B cell (primary cell): ENCODE data around the gene HS2ST1. TPM values are rescaled to one million over a fixed set of nuclear protein-coding genes. Genes with fewer than 3 reads are reported as not detected.

Experiments used
- ATAC-seq: fragments of 200-7000 bp; cut with Tn5 transposase; one replicate; pipeline ENCODE4 v1.10.0; 2021; ENCODE audit warnings: low read depth, mild to moderate bottlenecking, moderate number of reproducible peaks, moderate library complexity
- CTCF ChIA-PET: fragments of 350-600 bp; sonication (Branson Sonifier 250); formaldehyde crosslinking; loops from one replicate; lab custom pipeline; 2021; ENCODE audit warnings: antibody characterized with exemption, inconsistent platforms; lab: Charles Lee
- POLR2A ChIA-PET: fragments of 350-600 bp; sonication (Branson Sonifier 250); formaldehyde crosslinking; loops from one replicate; lab custom pipeline; 2021; ENCODE audit warnings: antibody characterized with exemption; lab: Charles Lee
- DNase-seq: peaks from one replicate; pipeline ENCODE4 v3.0.0; 2013
- H2AFZ ChIP-seq: 2 replicates; pipeline ENCODE4 v1.6.1; 2012; ENCODE audit warnings: mild to moderate bottlenecking, low read depth, low read length; ENCODE audit not compliant: insufficient read depth, poor library complexity, severe bottlenecking
- H3K27ac ChIP-seq, 2 donors: 1 replicate in 1 of 2; 2 replicates in 1 of 2; pipeline ENCODE4 v1.5.1; 2012 to 2013; ENCODE audit warnings: low read length in 2 of 2, mild to moderate bottlenecking in 2 of 2, moderate library complexity in 1 of 2
- H3K27me3 ChIP-seq, 4 experiments: fragments of 200-600 bp in 1 of 4; sonication (generic) in 1 of 4; replicated peaks in 1 of 4; 1 replicate in 2 of 4; 2 replicates in 2 of 4; pipeline versions ENCODE4 v1.6.1 to v1.7.0; 2013 to 2016; ENCODE audit warnings: low read length in 3 of 4, mild to moderate bottlenecking in 2 of 4, mixed read lengths in 1 of 4, moderate library complexity in 1 of 4; ENCODE audit not compliant: insufficient read depth in 4 of 4, control insufficient read depth in 3 of 4; ENCODE audit errors: control extremely low read depth in 1 of 4
- H3K36me3 ChIP-seq, 2 experiments: replicated peaks in 1 of 2; 1 replicate in 1 of 2; 2 replicates in 1 of 2; pipeline versions ENCODE4 v1.6.1 to v1.7.1; 2013; ENCODE audit warnings: low read length in 1 of 2; ENCODE audit not compliant: insufficient read depth in 2 of 2, control insufficient read depth in 1 of 2; ENCODE audit errors: control extremely low read depth in 1 of 2, extremely low read depth in 1 of 2
- H3K4me1 ChIP-seq, 2 donors: fragments of 200-600 bp in 1 of 2; sonication (generic) in 1 of 2; 1 replicate in 1 of 2; 2 replicates in 1 of 2; pipeline versions ENCODE4 v1.5.1 to v1.6.1; 2013 to 2017; ENCODE audit warnings: low read length in 2 of 2; ENCODE audit not compliant: control insufficient read depth in 2 of 2, insufficient read depth in 2 of 2
- H3K4me2 ChIP-seq: replicated peaks from 2 replicates; pipeline ENCODE3; 2012; ENCODE audit warnings: mild to moderate bottlenecking, low read depth, low read length; ENCODE audit not compliant: poor library complexity, severe bottlenecking
- H3K4me3 ChIP-seq, 5 experiments: fragments of 200-600 bp in 1 of 5; sonication (generic) in 1 of 5; 1 replicate in 3 of 5; 2 replicates in 2 of 5; pipeline versions ENCODE4 v1.5.1 to v1.7.0; 2011 to 2016; ENCODE audit warnings: low read length in 4 of 5, mild to moderate bottlenecking in 4 of 5, low read depth in 2 of 5, control low read depth in 1 of 5, moderate library complexity in 1 of 5; ENCODE audit not compliant: insufficient read depth in 1 of 5; ENCODE audit errors: control extremely low read depth in 1 of 5, extremely low read depth in 1 of 5
- H3K79me2 ChIP-seq: fragments of 200-600 bp; sonication (generic); one replicate; pipeline ENCODE4 v1.6.0; 2016; ENCODE audit warnings: low read length; ENCODE audit not compliant: control insufficient read depth, insufficient read depth
- H3K9ac ChIP-seq: fragments of 200-600 bp; sonication (generic); 2 replicates; pipeline ENCODE4 v1.6.1; 2017; ENCODE audit warnings: mild to moderate bottlenecking, low read length, moderate library complexity
- H3K9me3 ChIP-seq, 3 donors: one replicate each; pipeline versions ENCODE4 v1.6.1 to v1.7.1; 2013; ENCODE audit warnings: low read length in 2 of 3; ENCODE audit not compliant: control insufficient read depth in 2 of 3, insufficient read depth in 1 of 3; ENCODE audit errors: control extremely low read depth in 1 of 3
- H4K20me1 ChIP-seq: 2 replicates; pipeline ENCODE4 v1.6.0; 2012; ENCODE audit warnings: mild to moderate bottlenecking, low read length; ENCODE audit not compliant: insufficient read depth, control insufficient read depth, poor library complexity, severe bottlenecking
- H3K27ac Mint-ChIP-seq: one replicate; pipeline ENCODE4 v1.8.0; 2021; ENCODE audit warnings: mixed read lengths
- H3K27me3 Mint-ChIP-seq: one replicate; pipeline ENCODE4 v1.8.0; 2021; ENCODE audit warnings: mixed read lengths
- H3K4me1 Mint-ChIP-seq: one replicate; pipeline ENCODE4 v1.8.0; 2021; ENCODE audit warnings: mixed read lengths
- H3K4me3 Mint-ChIP-seq: one replicate; pipeline ENCODE4 v1.8.0; 2021; ENCODE audit warnings: mixed read lengths
- H3K9me3 Mint-ChIP-seq: one replicate; pipeline ENCODE4 v1.8.0; 2022; ENCODE audit warnings: mixed read lengths; ENCODE audit not compliant: insufficient read depth
- EZH2 ChIP-seq: IDR thresholded peaks from 2 replicates; pipeline ENCODE4 v1.6.1; 2012; ENCODE audit warnings: borderline replicate concordance, low read depth, mild to moderate bottlenecking, moderate library complexity, low read length; ENCODE audit not compliant: insufficient read depth, poor library complexity, severe bottlenecking
- WGBS: methylation state at CpG from one replicate; pipeline ENCODE4 v1.1.5; 2013; ENCODE audit warnings: missing lambda C conversion rate; ENCODE audit not compliant: insufficient coverage; 5-methylcytosine and 5-hydroxymethylcytosine counted together
- intact Hi-C: fragments of 100-400 bp; cut with micrococcal nuclease; formaldehyde crosslinking; loops from one replicate; pipeline ENCODE4 v1.10.0; 2022
- polyA plus RNA-seq: library from polyadenylated mRNA; depleted of rRNA; stranded (reverse); fragments of >200 nt; gene quantifications from 2 replicates; pipeline ENCODE4 v1.2.3, GENCODE V29; 2012
- total RNA-seq, 2 donors: library from RNA; stranded (reverse); fragments of 120-200 nt in 1 of 2; gene quantifications; 1 replicate in 1 of 2; 2 replicates in 1 of 2; pipeline versions ENCODE4 v1.2.3 to v1.2.4, GENCODE V29; 2013 to 2022
- TF ChIP-seq, protein P1 (sequence below): fragments of 200-600 bp; IDR thresholded peaks from one replicate; pipeline ENCODE4 v1.8.0; 2022; ENCODE audit warnings: antibody characterized with exemption, mild to moderate bottlenecking

Gene HS2ST1
- total and polyA plus RNA-seq, 2 donors (not counting 1 experiment from before 2014, with no cell fraction given), result 3.0 to 16.9 TPM

DNA sequence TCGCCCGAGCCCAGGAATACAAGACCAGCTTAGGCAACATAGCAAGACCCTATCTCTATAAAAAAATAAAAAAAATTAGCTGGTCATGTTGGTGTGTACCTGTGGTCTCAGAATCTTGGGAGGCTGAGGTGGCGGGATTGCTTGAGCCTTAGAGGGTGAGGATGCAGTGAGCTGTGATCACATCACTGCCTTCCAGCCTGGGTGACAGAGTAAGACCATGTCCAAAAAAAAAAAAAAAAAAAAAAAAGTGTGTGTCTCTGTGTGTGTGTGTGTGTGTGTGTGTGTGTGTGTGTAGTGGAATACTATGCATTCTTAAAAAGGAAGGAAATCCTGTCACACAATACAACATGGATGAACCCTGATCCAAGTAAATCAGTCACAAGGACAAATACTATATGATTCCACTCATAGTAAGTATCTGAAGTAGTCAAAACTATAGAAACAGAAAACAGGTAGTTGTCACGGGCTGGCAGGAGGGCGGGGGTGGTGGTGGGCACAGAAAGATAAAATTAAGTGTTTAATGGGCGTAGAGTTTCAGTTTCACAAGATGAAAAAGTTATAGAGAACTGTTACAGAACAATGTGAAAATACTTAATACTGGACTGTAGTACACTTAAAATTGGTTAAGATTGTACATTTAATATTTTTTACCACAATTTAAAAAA lies 48.3 kb upstream of the HS2ST1 start:
- Mint-ChIP-seq H3K9me3 (no peaks in the 10 kb centered on the region), H3K4me3 (peak overlapping the region; percentile 78), H3K4me1 (peaks cover 46% of the 10 kb centered on the region), H3K27ac (peak overlapping the region; percentile 92), H3K27me3 (no peaks in the 10 kb centered on the region)
- TF ChIP-seq, protein P1, sequence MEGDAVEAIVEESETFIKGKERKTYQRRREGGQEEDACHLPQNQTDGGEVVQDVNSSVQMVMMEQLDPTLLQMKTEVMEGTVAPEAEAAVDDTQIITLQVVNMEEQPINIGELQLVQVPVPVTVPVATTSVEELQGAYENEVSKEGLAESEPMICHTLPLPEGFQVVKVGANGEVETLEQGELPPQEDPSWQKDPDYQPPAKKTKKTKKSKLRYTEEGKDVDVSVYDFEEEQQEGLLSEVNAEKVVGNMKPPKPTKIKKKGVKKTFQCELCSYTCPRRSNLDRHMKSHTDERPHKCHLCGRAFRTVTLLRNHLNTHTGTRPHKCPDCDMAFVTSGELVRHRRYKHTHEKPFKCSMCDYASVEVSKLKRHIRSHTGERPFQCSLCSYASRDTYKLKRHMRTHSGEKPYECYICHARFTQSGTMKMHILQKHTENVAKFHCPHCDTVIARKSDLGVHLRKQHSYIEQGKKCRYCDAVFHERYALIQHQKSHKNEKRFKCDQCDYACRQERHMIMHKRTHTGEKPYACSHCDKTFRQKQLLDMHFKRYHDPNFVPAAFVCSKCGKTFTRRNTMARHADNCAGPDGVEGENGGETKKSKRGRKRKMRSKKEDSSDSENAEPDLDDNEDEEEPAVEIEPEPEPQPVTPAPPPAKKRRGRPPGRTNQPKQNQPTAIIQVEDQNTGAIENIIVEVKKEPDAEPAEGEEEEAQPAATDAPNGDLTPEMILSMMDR, result no peak
- no peak for TF ChIP-seq EZH2
- Histone ChIP-seq H3K27me3 (no peaks in the 10 kb centered on the region), H3K36me3 (peaks cover 0 to 5% of the 10 kb centered on the region in 2 experiments), H3K4me2 (peak overlapping the region; percentile 62), H3K9me3 (peaks cover 0 to 3% (median 0%) of the 10 kb centered on the region in 3 donors), H3K4me3 (peak overlapping the region in 1 of 5 experiments; percentile 41), H2AFZ (no peak overlapping the region), H3K27ac (peak overlapping the region; percentile 74 to 76), H4K20me1 (no peaks in the 10 kb centered on the region), H3K79me2 (peaks cover 54% of the 10 kb centered on the region), H3K9ac (peak overlapping the region; percentile 33), H3K4me1 (peaks cover 20 to 31% of the 10 kb centered on the region in 2 donors)
- peak; percentile 85 for ATAC-seq
- intact Hi-C loops, result loop anchor here (5.0 kb wide), 1 partner anchor 46 kb away; the partner anchor contains the start of genes HS2ST1 and SELENOF
- WGBS, result no CpG with 5 or more reads among the region's 6 CpGs
- POLR2A ChIA-PET, result interaction anchor here (0.6 kb wide), 1 partner anchor 10 kb away, joined by 3 read pairs; no protein-coding TSS in a partner anchor
- DNase-seq, result peak; percentile 79
- CTCF ChIA-PET, result interaction anchor here (1.3 kb wide), 1 partner anchor 219 kb away, joined by 4 read pairs; no protein-coding TSS in a partner anchor

DNA sequence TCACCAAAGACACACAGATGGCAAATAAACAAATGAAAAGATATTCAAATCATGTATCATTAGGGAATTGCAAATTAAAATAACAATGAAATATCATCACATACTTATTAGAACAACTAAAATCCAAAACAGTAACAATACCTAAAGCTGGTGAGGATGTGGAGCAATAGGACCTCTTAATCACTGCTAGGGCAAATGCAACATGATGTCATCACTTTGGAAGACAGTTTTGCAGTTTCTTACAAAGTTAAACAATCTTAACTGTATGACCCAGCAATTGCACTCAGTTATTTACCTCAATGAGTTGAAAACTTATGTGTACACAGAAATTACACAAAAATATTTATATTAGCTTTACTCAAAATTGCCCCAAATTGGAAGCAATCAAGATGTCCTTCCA lies 47.8 kb upstream of the HS2ST1 start:
- H3K27ac Mint-ChIP-seq, result peak overlapping the region; percentile 92
- H3K4me1 ChIP-seq, result peaks cover 20 to 27% of the 10 kb centered on the region in 2 donors
- no peak for TF ChIP-seq EZH2
- TF ChIP-seq, protein P1, result no peak
- H3K4me3 ChIP-seq, result peak overlapping the region in 1 of 5 experiments; percentile 41
- no peaks in the 10 kb centered on the region for H4K20me1 ChIP-seq
- peaks cover 0 to 3% (median 0%) of the 10 kb centered on the region in 3 donors for H3K9me3 ChIP-seq
- no peaks in the 10 kb centered on the region for H3K9me3 Mint-ChIP-seq
- CTCF ChIA-PET, result interaction anchor here (1.3 kb wide), 1 partner anchor 219 kb away, joined by 4 read pairs; no protein-coding TSS in a partner anchor
- no peaks in the 10 kb centered on the region for H3K27me3 Mint-ChIP-seq
- peaks cover 57% of the 10 kb centered on the region for H3K79me2 ChIP-seq
- H3K27me3 ChIP-seq, result no peaks in the 10 kb centered on the region
- H3K9ac ChIP-seq, result peak overlapping the region; percentile 24
- intact Hi-C loops, result loop anchor here (5.0 kb wide), 1 partner anchor 46 kb away; the partner anchor contains the start of genes HS2ST1 and SELENOF
- POLR2A ChIA-PET, result no interaction called here
- ATAC-seq (peak; percentile 19), DNase-seq (no peak)
- H3K4me2 ChIP-seq, result peak overlapping the region; percentile 62
- H3K36me3 ChIP-seq, result peaks cover 0 to 5% of the 10 kb centered on the region in 2 experiments
- no peak overlapping the region for H2AFZ ChIP-seq
- peak overlapping the region; percentile 78 for H3K4me3 Mint-ChIP-seq
- H3K27ac ChIP-seq, result peak overlapping the region; percentile 37 to 74
- peaks cover 42% of the 10 kb centered on the region for H3K4me1 Mint-ChIP-seq
